ENCODE measurements around the gene LUC7L3.

Gene LUC7L3

GRCh38 chr17:50682441-50682840, 37.0 kb upstream of the LUC7L3 start:
- H3K27me3 ChIP-seq (ENCODE audit: insufficient read depth, low read length), result peaks cover 5% of the 10 kb centered on the region
- peaks cover 10% of the 10 kb centered on the region for H3K4me1 ChIP-seq (ENCODE audit: insufficient read depth, low read length)
- H3K9me3 ChIP-seq (ENCODE audit: low read length), result no peaks in the 10 kb centered on the region
- H3K4me3 ChIP-seq (ENCODE audit: low read length), result no peak overlapping the region
- no peak overlapping the region for H2AFZ ChIP-seq (ENCODE audit: low read depth, low read length)
- H3K36me3 ChIP-seq (ENCODE audit: insufficient read depth, low read length), result no peaks in the 10 kb centered on the region

GRCh38 chr17:50682938-50683337, 36.5 kb upstream of the LUC7L3 start:
- Histone ChIP-seq H2AFZ (ENCODE audit: low read depth, low read length) (no peak overlapping the region), H3K4me3 (ENCODE audit: low read length) (no peak overlapping the region), H3K9me3 (ENCODE audit: low read length) (no peaks in the 10 kb centered on the region), H3K36me3 (ENCODE audit: insufficient read depth, low read length) (no peaks in the 10 kb centered on the region), H3K27me3 (ENCODE audit: insufficient read depth, low read length) (peaks cover 4% of the 10 kb centered on the region), H3K4me1 (ENCODE audit: insufficient read depth, low read length) (peaks cover 10% of the 10 kb centered on the region)

- H2AFZ ChIP-seq (ENCODE audit: low read depth, low read length), result no peak overlapping the region
- peaks cover 4% of the 10 kb centered on the region for H3K27me3 ChIP-seq (ENCODE audit: insufficient read depth, low read length)
- no peaks in the 10 kb centered on the region for H3K9me3 ChIP-seq (ENCODE audit: low read length)
- no peak overlapping the region for H3K4me3 ChIP-seq (ENCODE audit: low read length)
- H3K36me3 ChIP-seq (ENCODE audit: insufficient read depth, low read length), result no peaks in the 10 kb centered on the region
- peaks cover 10% of the 10 kb centered on the region for H3K4me1 ChIP-seq (ENCODE audit: insufficient read depth, low read length)
Observed at GRCh38 chr17:50683434-50684287, 35.7 kb upstream of the LUC7L3 start.

- no peaks in the 10 kb centered on the region for H3K27me3 ChIP-seq (ENCODE audit: insufficient read depth, low read length)
- peaks cover 14% of the 10 kb centered on the region for H3K4me1 ChIP-seq (ENCODE audit: insufficient read depth, low read length)
- no peaks in the 10 kb centered on the region for H3K9me3 ChIP-seq (ENCODE audit: low read length)
- no peaks in the 10 kb centered on the region for H3K36me3 ChIP-seq (ENCODE audit: insufficient read depth, low read length)
- no peak overlapping the region for H2AFZ ChIP-seq (ENCODE audit: low read depth, low read length)
- H3K4me3 ChIP-seq (ENCODE audit: low read length), result no peak overlapping the region
Observed at GRCh38 chr17:50684288-50684611, 35.2 kb upstream of the LUC7L3 start.

GRCh38 chr17:50684612-50685333, 34.6 kb upstream of the LUC7L3 start:
- H3K27me3 ChIP-seq (ENCODE audit: insufficient read depth, low read length), result no peaks in the 10 kb centered on the region
- H2AFZ ChIP-seq (ENCODE audit: low read depth, low read length), result no peak overlapping the region
- H3K4me3 ChIP-seq (ENCODE audit: low read length), result no peak overlapping the region
- no peaks in the 10 kb centered on the region for H3K36me3 ChIP-seq (ENCODE audit: insufficient read depth, low read length)
- H3K9me3 ChIP-seq (ENCODE audit: low read length), result no peaks in the 10 kb centered on the region
- peaks cover 19% of the 10 kb centered on the region for H3K4me1 ChIP-seq (ENCODE audit: insufficient read depth, low read length)

- no peaks in the 10 kb centered on the region for H3K9me3 ChIP-seq (ENCODE audit: low read length)
Observed at GRCh38 chr17:50685334-50685665, 34.1 kb upstream of the LUC7L3 start.

GRCh38 chr17:50685691-50686493, 33.5 kb upstream of the LUC7L3 start:
- no peaks in the 10 kb centered on the region for H3K27me3 ChIP-seq (ENCODE audit: insufficient read depth, low read length)
- no peak overlapping the region for H3K4me3 ChIP-seq (ENCODE audit: low read length)
- no peak overlapping the region for H2AFZ ChIP-seq (ENCODE audit: low read depth, low read length)
- H3K4me1 ChIP-seq (ENCODE audit: insufficient read depth, low read length), result peaks cover 29% of the 10 kb centered on the region
- H3K9me3 ChIP-seq (ENCODE audit: low read length), result no peaks in the 10 kb centered on the region
- H3K36me3 ChIP-seq (ENCODE audit: insufficient read depth, low read length), result no peaks in the 10 kb centered on the region

More at GRCh38 chr17:50685334-50685665, 34.1 kb upstream of the LUC7L3 start:
- Histone ChIP-seq H3K27me3 (ENCODE audit: insufficient read depth, low read length) (no peaks in the 10 kb centered on the region), H3K4me1 (ENCODE audit: insufficient read depth, low read length) (peaks cover 24% of the 10 kb centered on the region), H3K4me3 (ENCODE audit: low read length) (no peak overlapping the region), H2AFZ (ENCODE audit: low read depth, low read length) (no peak overlapping the region), H3K36me3 (ENCODE audit: insufficient read depth, low read length) (no peaks in the 10 kb centered on the region)

- no peak overlapping the region for H3K4me3 ChIP-seq (ENCODE audit: low read length)
- H3K27me3 ChIP-seq (ENCODE audit: insufficient read depth, low read length), result no peaks in the 10 kb centered on the region
- H2AFZ ChIP-seq (ENCODE audit: low read depth, low read length), result no peak overlapping the region
- H3K9me3 ChIP-seq (ENCODE audit: low read length), result no peaks in the 10 kb centered on the region
- H3K4me1 ChIP-seq (ENCODE audit: insufficient read depth, low read length), result peaks cover 30% of the 10 kb centered on the region
- H3K36me3 ChIP-seq (ENCODE audit: insufficient read depth, low read length), result no peaks in the 10 kb centered on the region
Observed at GRCh38 chr17:50686494-50687199, 32.8 kb upstream of the LUC7L3 start.

- Histone ChIP-seq H2AFZ (ENCODE audit: low read depth, low read length) (no peak overlapping the region), H3K27me3 (ENCODE audit: insufficient read depth, low read length) (no peaks in the 10 kb centered on the region), H3K36me3 (ENCODE audit: insufficient read depth, low read length) (no peaks in the 10 kb centered on the region), H3K4me1 (ENCODE audit: insufficient read depth, low read length) (peaks cover 34% of the 10 kb centered on the region), H3K4me3 (ENCODE audit: low read length) (no peak overlapping the region), H3K9me3 (ENCODE audit: low read length) (no peaks in the 10 kb centered on the region)
Observed at GRCh38 chr17:50687200-50688066, 32.0 kb upstream of the LUC7L3 start.

- Histone ChIP-seq H3K9me3 (ENCODE audit: low read length) (no peaks in the 10 kb centered on the region), H3K4me3 (ENCODE audit: low read length) (no peak overlapping the region), H2AFZ (ENCODE audit: low read depth, low read length) (no peak overlapping the region), H3K4me1 (ENCODE audit: insufficient read depth, low read length) (peaks cover 36% of the 10 kb centered on the region), H3K27me3 (ENCODE audit: insufficient read depth, low read length) (no peaks in the 10 kb centered on the region), H3K36me3 (ENCODE audit: insufficient read depth, low read length) (no peaks in the 10 kb centered on the region)
Observed at GRCh38 chr17:50688245-50688644, 31.2 kb upstream of the LUC7L3 start.

GRCh38 chr17:50689251-50689650, 30.2 kb upstream of the LUC7L3 start:
- no peak overlapping the region for H2AFZ ChIP-seq (ENCODE audit: low read depth, low read length)
- H3K4me3 ChIP-seq (ENCODE audit: low read length), result no peak overlapping the region
- peaks cover 36% of the 10 kb centered on the region for H3K4me1 ChIP-seq (ENCODE audit: insufficient read depth, low read length)
- no peaks in the 10 kb centered on the region for H3K9me3 ChIP-seq (ENCODE audit: low read length)
- no peaks in the 10 kb centered on the region for H3K27me3 ChIP-seq (ENCODE audit: insufficient read depth, low read length)
- H3K36me3 ChIP-seq (ENCODE audit: insufficient read depth, low read length), result peaks cover 7% of the 10 kb centered on the region

All from neuron (in vitro differentiated cells).